Testis (tissue), 3 donors: ENCODE measurements around the gene ELN. TPM values are rescaled to one million over a fixed set of nuclear protein-coding genes. Genes with fewer than 3 reads are reported as not detected.

Source experiments
- DNase-seq: peaks from one replicate; pipeline ENCODE4 v3.0.0-alpha.2; 2019
- H3K27ac ChIP-seq, 2 donors: fragments of 200-600 bp; sonication (generic); one replicate each; pipeline ENCODE4 v1.5.1; 2019
- H3K27me3 ChIP-seq: fragments of 200-600 bp; sonication (generic); one replicate; pipeline ENCODE4 v1.5.1; 2019
- H3K36me3 ChIP-seq: fragments of 200-600 bp; sonication (generic); one replicate; pipeline ENCODE4 v1.5.1; 2017; ENCODE audit warnings: low read depth; ENCODE audit errors: missing control alignments
- H3K4me1 ChIP-seq: fragments of 200-600 bp; sonication (generic); one replicate; pipeline ENCODE4 v1.5.1; 2019
- H3K4me3 ChIP-seq, 2 donors: fragments of 200-600 bp; sonication (generic); one replicate each; pipeline ENCODE4 v1.5.1; 2017 to 2019
- H3K9me3 ChIP-seq: fragments of 200-600 bp; sonication (generic); one replicate; pipeline ENCODE4 v1.5.1; 2017
- POLR2A ChIP-seq: fragments of 450-650 bp; IDR thresholded peaks from one replicate; pipeline ENCODE4 v1.6.1; 2017; ENCODE audit warnings: antibody characterized with exemption, mild to moderate bottlenecking, moderate library complexity
- WGBS, 2 donors: methylation state at CpG; one replicate each; pipeline ENCODE4 v1.1.5; 2018; 5-methylcytosine and 5-hydroxymethylcytosine counted together
- intact Hi-C: fragments of 100-400 bp; cut with DNase I; formaldehyde crosslinking; loops from one replicate; pipeline ENCODE4 v1.15.1; 2023; ENCODE audit warnings: low total_unique reads
- polyA plus RNA-seq: library from polyadenylated mRNA; stranded (reverse); fragments of 350-450 nt; fragmentation: Illumina TruSeq; extraction: RNeasy Lipid Tissue Mini Kit (QIAGEN cat#74804); gene quantifications from one replicate; pipeline ENCODE4 v1.2.3, GENCODE V29; 2014; ENCODE audit warnings: low read depth, low replicate concordance; ENCODE audit not compliant: insufficient read depth
- total RNA-seq, 2 donors: library from RNA; depleted of rRNA; stranded (reverse); fragments of >200 nt; gene quantifications; one replicate each; pipeline ENCODE4 v1.2.3, GENCODE V29; 2016
- TF ChIP-seq, protein P1 (sequence below), 3 experiments: fragments of 450-650 bp in 2 of 3; fragments of 200-600 bp in 1 of 3; sonication (generic) in 1 of 3; IDR thresholded peaks; one replicate each; pipeline ENCODE4 v1.5.1; 2016 to 2019; ENCODE audit warnings: antibody characterized with exemption in 3 of 3, mild to moderate bottlenecking in 2 of 3, moderate library complexity in 1 of 3

ELN gene
- total and polyA plus RNA-seq, 3 donors from 2014 or later, result 24.6 to 55.9 (median 35.2) TPM

DNA sequence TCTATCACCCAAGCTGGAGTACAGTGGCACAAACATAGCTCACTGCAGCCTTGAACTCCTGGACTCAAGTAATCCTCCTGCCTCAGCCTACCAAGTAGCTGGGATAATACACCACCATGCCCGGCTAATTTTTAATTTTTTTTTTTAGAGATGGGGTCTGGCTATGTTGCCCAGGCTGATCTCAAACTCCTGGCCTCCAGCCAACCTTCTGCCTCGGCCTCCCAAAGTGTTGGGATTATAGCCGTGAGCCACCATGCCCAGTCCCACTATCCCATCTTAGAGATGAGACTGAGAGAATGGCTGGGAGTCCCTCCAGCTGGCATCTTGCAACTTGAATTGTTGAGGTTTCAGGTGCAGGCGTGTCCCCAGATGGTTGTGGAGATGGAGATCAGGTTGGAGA, 40.7 kb upstream of the ELN start:
- DNase-seq, result no peak
- no peak overlapping the region for H3K27ac ChIP-seq
- WGBS, 2 donors, result 82 to 87% methylated on average over 4 of the region's 4 CpGs

DNA sequence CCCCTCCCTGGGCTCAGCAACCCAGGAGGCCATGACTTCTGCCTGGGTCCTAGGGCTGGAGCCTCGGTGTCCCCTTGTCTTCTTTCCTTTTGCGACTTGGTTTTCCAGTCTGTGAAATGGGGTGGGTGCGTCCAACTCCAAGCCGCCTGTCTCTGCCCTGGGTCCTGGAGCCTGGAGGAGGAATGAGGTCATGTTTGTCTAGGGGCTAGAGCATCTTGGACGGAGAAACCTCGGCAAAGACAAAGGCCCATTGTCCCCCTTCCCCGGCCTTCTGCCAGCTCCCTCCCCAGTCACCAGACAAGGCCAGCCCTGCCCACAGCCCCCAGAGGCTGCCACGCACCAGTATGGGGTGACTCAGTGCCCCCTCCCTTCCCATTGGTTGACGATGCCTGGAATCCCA, 39.8 kb upstream of the ELN start:
- peaks cover 8% of the 10 kb centered on the region for H3K4me1 ChIP-seq
- peak; percentile 84 for DNase-seq
- H3K27ac ChIP-seq, result no peak overlapping the region
- no peak overlapping the region for H3K4me3 ChIP-seq
- no peak for TF ChIP-seq POLR2A
- TF ChIP-seq, protein P1, sequence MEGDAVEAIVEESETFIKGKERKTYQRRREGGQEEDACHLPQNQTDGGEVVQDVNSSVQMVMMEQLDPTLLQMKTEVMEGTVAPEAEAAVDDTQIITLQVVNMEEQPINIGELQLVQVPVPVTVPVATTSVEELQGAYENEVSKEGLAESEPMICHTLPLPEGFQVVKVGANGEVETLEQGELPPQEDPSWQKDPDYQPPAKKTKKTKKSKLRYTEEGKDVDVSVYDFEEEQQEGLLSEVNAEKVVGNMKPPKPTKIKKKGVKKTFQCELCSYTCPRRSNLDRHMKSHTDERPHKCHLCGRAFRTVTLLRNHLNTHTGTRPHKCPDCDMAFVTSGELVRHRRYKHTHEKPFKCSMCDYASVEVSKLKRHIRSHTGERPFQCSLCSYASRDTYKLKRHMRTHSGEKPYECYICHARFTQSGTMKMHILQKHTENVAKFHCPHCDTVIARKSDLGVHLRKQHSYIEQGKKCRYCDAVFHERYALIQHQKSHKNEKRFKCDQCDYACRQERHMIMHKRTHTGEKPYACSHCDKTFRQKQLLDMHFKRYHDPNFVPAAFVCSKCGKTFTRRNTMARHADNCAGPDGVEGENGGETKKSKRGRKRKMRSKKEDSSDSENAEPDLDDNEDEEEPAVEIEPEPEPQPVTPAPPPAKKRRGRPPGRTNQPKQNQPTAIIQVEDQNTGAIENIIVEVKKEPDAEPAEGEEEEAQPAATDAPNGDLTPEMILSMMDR (IDR thresholded peaks at IDR 0.05), result no peak
- H3K9me3 ChIP-seq, result no peaks in the 10 kb centered on the region
- H3K27me3 ChIP-seq, result no peaks in the 10 kb centered on the region
- no peaks in the 10 kb centered on the region for H3K36me3 ChIP-seq
- WGBS, 2 donors, result 71 to 79% methylated on average over 2 to 9 of the region's 9 CpGs
- intact Hi-C loops, result no loop called here

More for the DNA sequence above, 40.7 kb upstream of the ELN start:
- no peak overlapping the region for H3K4me3 ChIP-seq
- H3K36me3 ChIP-seq, result no peaks in the 10 kb centered on the region
- H3K4me1 ChIP-seq, result peaks cover 8% of the 10 kb centered on the region
- no peaks in the 10 kb centered on the region for H3K27me3 ChIP-seq
- TF ChIP-seq, protein P1 (IDR thresholded peaks at IDR 0.05), result no peak
- no peak for TF ChIP-seq POLR2A
- intact Hi-C loops, result no loop called here
- H3K9me3 ChIP-seq, result no peaks in the 10 kb centered on the region

DNA sequence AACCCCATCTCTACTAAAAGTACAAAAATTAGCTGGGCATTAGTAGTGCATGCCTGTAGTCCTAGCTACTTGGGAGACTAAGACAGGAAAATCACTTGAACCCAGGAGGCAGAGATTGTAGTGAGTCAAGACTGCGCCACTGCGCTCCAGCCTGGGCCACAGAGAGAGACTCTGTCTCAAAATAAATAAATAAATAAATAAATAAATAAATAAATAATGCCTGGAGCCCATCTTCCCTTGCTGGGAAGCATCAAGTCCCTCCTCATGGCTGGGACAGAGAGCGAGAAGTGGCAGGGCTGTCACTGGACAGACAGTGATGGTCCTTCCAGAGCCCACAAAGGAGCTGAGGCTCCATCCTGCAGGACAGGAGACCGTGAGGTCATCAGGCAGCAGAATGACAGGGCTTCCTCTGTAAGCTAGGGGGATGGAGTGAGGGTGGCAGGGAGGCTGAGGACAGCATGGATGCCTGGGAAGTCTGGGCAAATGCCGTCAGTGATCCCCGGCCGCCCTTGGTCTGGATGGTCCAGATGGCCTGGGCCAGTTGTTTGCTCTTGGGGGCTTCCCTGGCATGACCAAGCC, 36.4 kb upstream of the ELN start:
- Histone ChIP-seq H3K27ac (no peak overlapping the region), H3K9me3 (no peaks in the 10 kb centered on the region), H3K4me1 (peaks cover 5% of the 10 kb centered on the region), H3K36me3 (no peaks in the 10 kb centered on the region), H3K27me3 (no peaks in the 10 kb centered on the region), H3K4me3 (no peak overlapping the region)
- intact Hi-C loops, result no loop called here
- TF ChIP-seq, protein P1 (IDR thresholded peaks at IDR 0.05), result no peak
- TF ChIP-seq POLR2A, result no peak
- WGBS, 2 donors, result 98% methylated on average over 5 to 7 of the region's 7 CpGs
- DNase-seq, result no peak

DNA sequence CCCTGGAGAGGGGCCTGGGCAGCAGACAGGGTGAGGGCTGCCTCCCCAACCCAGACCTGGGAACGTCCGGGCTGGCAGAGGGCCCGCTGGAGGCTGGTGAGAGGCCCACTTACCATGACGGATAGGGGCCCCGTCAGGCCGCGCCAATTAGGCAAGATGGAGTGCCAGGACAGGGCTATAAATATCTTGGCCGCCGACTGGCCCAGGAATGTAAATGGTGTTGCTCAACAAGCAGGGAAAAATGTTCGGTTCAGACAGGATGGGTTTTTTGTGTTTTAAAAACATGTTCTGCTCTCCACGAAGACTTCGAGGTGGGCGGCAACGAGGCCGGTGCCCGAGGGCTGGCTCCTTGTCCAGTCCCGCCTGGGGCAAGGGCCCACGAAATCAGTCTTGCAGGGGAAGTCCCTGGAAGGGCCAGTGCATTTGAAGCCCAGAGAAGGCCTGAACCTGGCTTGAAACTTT, 35.8 kb upstream of the ELN start:
- Histone ChIP-seq H3K27me3 (no peaks in the 10 kb centered on the region), H3K4me3 (no peak overlapping the region), H3K9me3 (no peaks in the 10 kb centered on the region), H3K36me3 (no peaks in the 10 kb centered on the region), H3K4me1 (peaks cover 5% of the 10 kb centered on the region), H3K27ac (no peak overlapping the region)
- 76 to 78% methylated on average over 10 to 18 of the region's 18 CpGs for WGBS, 2 donors
- intact Hi-C loops, result no loop called here
- no peak for DNase-seq
- TF ChIP-seq, protein P1 (IDR thresholded peaks at IDR 0.05), result no peak
- no peak for TF ChIP-seq POLR2A

DNA sequence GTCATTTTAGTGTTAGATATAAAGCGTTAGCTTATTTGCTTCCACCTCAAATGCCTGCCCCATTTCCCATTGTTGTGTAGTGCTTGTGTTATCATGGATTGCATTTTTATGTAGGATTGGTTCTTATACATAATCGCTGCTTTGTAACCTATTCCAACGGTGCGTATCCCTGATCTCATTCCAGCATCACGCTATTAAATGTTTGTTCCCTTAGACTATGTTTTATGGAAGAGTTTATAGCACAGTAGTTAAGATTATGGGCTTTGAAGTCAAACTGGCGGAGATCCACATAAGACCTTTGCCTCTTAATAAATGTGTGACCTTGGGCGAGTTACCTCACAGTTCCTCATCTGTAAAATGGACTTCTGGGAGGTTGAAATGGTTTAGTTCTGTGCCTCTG, 34.0 kb upstream of the ELN start:
- Histone ChIP-seq H3K9me3 (no peaks in the 10 kb centered on the region), H3K27me3 (no peaks in the 10 kb centered on the region), H3K4me1 (peaks cover 4% of the 10 kb centered on the region), H3K4me3 (no peak overlapping the region), H3K36me3 (no peaks in the 10 kb centered on the region), H3K27ac (no peak overlapping the region)
- intact Hi-C loops, result no loop called here
- no peak for DNase-seq
- WGBS, 2 donors, result 90 to 91% methylated on average over 7 of the region's 7 CpGs
- TF ChIP-seq POLR2A, result no peak
- TF ChIP-seq, protein P1 (IDR thresholded peaks at IDR 0.05), result no peak
